Measurements from ENCODE around the gene FBXW12.

FBXW12 gene

GRCh38 chr3:48409291-48410201 lies 37.5 kb downstream of the FBXW12 start:
- no peak for DNase-seq

- DNase-seq, result no peak
Observed at GRCh38 chr3:48410205-48411040, 38.4 kb downstream of the FBXW12 start.

- DNase-seq, result no peak
Observed at GRCh38 chr3:48411041-48411588, 39.1 kb downstream of the FBXW12 start.

GRCh38 chr3:48411606-48412374 lies 39.8 kb downstream of the FBXW12 start:
- DNase-seq, result no peak

GRCh38 chr3:48412375-48413001 lies 40.5 kb downstream of the FBXW12 start:
- DNase-seq, result no peak

- DNase-seq, result no peak
Observed at GRCh38 chr3:48413086-48413485, 41.1 kb downstream of the FBXW12 start.

GRCh38 chr3:48413611-48414010 lies 41.6 kb downstream of the FBXW12 start:
- DNase-seq, result no peak

GRCh38 chr3:48414376-48415250 lies 42.6 kb downstream of the FBXW12 start:
- no peak for DNase-seq

- DNase-seq, result no peak
Observed at GRCh38 chr3:48415251-48415953, 43.4 kb downstream of the FBXW12 start.

- DNase-seq, result no peak
Observed at GRCh38 chr3:48416091-48416505, 44.1 kb downstream of the FBXW12 start.

- DNase-seq, result no peak
Observed at GRCh38 chr3:48416546-48416945, 44.5 kb downstream of the FBXW12 start.

GRCh38 chr3:48417529-48418108 lies 45.6 kb downstream of the FBXW12 start:
- DNase-seq, result no peak

- DNase-seq, result no peak
Observed at GRCh38 chr3:48418140-48418539, 46.1 kb downstream of the FBXW12 start.

- no peak for DNase-seq
Observed at GRCh38 chr3:48418651-48419050, 46.6 kb downstream of the FBXW12 start.

GRCh38 chr3:48419149-48419548 lies 47.1 kb downstream of the FBXW12 start:
- no peak for DNase-seq

- no peak for DNase-seq
Observed at GRCh38 chr3:48419597-48419996, 47.6 kb downstream of the FBXW12 start.

GRCh38 chr3:48420561-48420960 lies 48.5 kb downstream of the FBXW12 start:
- no peak for DNase-seq

GRCh38 chr3:48422272-48422671 lies 50.3 kb downstream of the FBXW12 start:
- no peak for DNase-seq

GRCh38 chr3:48422681-48423080 lies 50.7 kb downstream of the FBXW12 start:
- no peak for DNase-seq

GRCh38 chr3:48423241-48423882 lies 51.3 kb downstream of the FBXW12 start:
- DNase-seq, result no peak
